HUDEP-2 (cell line): Measurements from ENCODE around the gene CDS1.
A peak's percentile ranks its signal among the peaks of the same experiment; 100 is the strongest.
"Not testable (repeated sequence)": the region's sequence is repeated elsewhere in the genome, so short reads cannot be mapped to it uniquely, and the experiment has no call there.

Experiments used
- DNase-seq, 76 experiments: peaks; one replicate each; lab custom pipeline; 2025; ENCODE audit not compliant: unreplicated experiment in 76 of 76; lab: John Stamatoyannopoulos, UW

CDS1 gene

DNA sequence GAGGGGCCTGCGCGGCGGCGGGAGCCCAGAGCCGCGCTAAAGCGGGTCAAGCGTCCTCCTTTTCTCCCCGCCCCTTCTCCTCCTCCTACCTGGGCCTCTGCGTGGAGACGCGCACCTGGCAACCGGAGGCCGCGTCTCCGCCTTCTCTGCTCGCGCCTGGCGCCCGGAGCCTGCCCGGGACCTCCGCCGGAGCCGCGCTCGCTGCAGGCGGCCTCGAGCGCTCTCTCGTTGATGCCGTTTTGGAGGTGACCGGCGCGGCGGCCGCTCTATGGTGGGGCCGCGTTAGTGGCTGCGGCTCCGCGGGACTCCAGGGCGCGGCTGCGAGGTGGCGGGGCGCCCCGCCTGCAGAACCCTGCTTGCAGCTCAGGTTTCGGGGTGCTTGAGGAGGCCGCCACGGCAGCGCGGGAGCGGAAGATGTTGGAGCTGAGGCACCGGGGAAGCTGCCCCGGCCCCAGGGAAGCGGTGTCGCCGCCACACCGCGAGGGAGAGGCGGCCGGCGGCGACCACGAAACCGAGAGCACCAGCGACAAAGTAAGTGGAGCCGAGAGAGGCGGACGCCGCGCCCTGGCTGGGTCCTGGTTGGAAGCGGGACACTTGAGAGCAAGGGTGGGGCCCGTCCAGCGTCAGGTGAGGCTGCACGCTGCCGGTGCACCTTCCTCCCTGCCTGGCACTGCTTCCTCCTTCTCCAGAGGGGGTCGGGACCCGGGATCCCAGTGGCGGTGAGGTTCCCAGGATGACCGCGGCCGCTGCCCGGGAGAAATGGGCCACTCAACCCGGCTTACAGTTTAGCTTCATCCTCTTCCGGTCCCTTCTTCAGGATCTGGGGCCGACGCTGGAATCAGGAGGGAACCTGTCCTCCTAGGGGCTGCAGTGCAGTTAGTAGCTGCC is at the start of gene CDS1:
CDS1 (plus strand) TSS at position 140 of the 888 bp plus-strand sequence; CDS start at position 415, 275 bp downstream.
- peak in 5 of 76 experiments; percentile 9 to 22 (median 22) for DNase-seq

DNA sequence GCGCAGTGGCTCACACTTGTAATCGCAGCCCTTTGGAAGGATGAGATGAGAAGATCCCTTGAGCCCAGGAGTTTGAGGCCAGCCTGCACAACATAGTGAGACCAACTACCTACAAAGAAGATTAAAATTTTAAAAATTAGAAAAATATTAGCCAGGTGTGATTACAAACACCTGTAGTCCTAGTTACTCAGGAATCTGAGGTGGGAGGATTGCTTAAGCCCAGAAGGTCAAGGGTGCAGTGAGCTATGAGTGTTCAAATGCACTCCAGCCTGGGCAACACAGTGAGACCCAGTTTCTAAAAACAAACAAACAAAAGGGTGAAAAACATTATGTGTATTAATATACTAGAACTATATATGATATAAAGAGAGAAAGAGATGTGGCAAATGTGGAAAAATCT is 47.0 kb upstream of the CDS1 start:
- no peak for DNase-seq

DNA sequence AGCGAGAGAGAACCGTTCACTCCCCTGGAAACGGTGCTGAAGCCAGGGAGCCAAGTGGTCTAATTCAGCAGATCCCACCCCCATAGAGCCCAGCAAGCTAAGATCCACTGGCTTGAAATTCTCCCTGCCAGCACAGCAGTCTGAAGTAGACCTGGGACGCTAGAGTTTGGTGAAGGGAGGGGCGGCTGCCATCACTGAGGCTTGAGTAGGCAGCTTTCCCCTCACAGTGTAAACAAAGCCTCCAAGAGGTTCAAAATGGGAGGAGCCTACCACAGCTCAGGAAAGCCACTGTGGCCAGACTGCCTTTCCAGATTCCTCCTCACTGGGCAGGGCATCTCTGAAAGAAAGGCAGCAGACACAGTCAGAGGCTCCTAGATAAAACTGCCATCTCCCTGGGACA is 37.8 kb upstream of the CDS1 start:
- DNase-seq = no peak

DNA sequence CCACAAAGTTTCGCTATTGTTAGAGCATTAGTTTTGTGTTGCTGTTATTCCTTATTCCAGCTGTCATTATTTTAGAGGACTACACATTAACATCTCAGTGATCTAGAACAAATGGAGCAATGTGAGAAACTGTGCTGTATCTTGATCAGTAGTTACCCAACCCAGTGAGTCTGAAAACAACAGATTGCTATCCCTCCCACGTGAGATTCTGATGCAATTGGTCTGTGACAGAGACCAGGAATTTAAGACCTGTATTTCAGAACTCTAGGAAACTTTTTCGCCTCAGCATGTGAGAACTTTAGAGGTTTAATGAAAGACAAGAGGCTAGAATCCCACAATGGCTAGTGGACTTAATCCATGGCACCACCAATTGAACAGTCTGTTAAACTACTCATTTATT is 35.7 kb upstream of the CDS1 start:
- DNase-seq = no peak

DNA sequence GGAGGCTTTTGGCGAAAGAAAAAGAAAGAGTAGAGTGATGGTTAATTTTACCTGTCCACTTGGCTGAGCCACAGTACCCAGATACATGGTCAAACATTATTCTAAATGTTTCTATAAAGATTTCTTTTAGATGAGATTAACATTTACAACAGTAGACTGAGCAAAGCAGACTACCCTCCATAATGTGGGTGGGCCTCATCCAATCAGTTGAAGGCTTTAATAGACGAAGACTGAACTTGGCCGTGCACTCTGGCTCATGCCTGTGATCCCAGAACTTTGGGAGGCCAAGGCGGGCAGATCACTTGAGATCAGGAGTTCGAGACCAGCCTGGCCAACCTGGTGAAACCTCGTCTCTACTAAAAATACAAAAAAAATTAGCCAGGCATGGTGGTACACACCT is 33.7 kb upstream of the CDS1 start:
- DNase-seq = not testable (repeated sequence)

DNA sequence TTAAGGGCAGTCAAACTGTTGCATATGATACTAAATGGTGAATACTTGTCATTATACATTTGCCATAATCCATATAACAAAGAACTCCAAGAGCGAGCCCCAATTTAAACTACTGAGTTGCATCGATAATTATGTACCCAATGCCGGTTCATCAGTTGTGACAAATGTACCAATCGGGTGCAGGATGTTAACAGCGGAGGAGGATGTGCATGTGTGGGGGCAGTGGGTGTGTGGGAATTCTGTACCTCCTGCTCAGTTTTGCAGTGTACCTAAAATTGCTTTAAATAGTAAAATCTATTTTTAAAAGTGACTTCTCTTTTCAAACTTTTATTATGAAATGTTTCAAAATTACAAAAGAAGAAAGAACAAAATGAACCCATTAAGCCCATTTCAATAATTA is 20.8 kb upstream of the CDS1 start:
- DNase-seq = no peak

DNA sequence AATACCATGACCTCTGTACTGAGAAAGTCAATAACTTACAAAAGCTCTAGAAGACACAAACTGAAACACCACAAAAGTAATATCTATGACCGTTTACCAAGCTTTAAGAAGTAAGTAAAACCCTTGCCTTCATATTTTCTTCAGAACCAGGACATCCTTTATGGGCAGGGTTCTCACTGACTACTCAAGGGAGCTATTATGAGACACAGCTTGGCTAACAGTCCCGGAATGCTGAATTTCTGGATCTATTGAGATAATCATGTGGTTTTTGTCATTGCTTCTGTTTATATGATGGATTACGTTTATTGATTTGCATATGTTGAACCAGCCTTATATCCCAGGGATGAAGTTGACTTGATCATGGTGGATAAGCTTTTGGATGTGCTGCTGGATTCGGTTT is 19.9 kb upstream of the CDS1 start:
- DNase-seq = no peak

DNA sequence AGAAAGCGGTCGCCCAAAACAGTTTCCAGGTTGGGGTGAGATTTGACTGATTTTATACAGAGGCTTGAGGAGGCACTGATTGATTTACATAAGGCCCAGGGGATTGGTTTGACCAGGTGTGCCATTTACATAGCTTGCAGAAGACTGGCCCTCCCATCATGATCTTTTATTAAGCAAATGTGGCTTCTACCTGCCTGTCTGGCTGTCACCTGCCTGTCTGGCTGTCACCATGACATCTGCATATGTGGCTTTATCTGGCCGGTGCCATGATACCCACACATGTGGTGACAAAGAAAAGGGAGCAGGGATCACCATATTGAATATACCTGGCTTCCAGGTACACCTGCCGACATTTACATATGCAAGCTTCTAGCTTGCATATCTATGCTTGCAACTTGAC is 17.0 kb upstream of the CDS1 start:
- DNase-seq = no peak

DNA sequence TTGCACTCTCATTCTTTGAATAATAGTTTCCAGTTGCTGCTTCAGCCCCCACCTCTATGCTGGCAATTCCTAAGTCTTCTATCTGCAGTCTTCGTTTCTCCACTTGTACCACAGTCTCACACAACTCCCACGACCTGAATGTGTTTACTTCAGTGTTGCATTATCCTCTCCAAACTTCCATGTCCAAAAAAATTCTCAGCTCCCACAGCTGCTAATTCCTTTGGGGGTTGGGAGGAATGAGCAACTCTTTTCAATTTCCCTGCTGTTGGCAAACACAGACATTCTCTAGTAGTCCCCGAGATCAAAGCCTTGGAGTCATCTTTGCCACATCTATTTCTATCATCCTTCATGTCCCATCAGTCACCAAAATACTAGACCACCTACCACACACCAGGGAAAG is 14.4 kb upstream of the CDS1 start:
- no peak for DNase-seq

DNA sequence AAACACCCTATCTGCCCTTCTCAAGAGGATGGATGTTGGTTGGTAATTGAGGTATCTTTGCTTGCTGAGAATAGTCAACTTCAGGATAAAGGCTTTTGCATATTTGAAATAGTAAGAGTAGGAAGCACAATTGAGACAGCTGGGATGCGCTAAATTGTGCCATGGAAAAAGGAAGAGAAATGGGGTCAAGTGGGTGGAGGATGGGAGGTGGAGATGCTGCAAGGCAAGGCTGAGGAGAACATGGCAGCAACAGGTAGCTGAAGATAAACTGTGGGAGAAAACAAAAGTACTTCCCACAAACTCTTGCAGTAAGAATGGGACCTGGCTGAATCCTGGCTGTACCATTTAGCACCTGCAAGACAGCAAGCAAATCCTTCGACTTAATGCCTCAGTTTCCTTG is 13.9 kb upstream of the CDS1 start:
- DNase-seq = no peak

DNA sequence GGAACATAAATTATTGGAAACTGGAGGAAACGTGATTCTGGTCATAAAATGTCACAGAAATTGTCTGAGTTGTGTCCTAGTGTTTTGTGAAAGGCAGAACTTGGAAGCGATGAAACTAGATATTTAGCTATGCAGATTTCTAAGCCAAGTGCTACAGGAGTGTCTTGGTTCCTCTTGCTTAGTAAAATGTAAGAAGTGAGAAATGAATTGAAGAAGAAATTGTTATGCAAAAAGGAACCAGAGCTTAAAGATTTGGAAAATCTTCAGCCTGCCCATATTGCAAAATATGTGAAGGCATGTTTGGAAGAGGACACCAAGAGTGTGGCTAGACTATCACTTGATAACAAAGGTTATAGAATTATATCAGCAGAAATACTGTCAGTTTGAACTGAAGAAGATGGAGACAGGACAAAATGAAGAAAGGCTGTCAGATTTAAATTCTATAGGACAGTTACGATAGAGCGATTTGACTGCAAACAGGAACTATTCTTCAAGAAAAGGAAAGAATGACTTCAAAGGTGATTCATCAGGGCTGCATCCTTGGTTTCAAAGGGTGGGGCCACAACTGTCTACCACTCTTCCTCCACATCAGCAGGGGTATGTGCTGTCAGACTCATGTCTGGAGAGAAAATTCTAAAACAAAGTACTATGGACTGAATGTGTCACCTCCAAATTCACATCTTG is 9.4 kb upstream of the CDS1 start:
- DNase-seq = no peak

DNA sequence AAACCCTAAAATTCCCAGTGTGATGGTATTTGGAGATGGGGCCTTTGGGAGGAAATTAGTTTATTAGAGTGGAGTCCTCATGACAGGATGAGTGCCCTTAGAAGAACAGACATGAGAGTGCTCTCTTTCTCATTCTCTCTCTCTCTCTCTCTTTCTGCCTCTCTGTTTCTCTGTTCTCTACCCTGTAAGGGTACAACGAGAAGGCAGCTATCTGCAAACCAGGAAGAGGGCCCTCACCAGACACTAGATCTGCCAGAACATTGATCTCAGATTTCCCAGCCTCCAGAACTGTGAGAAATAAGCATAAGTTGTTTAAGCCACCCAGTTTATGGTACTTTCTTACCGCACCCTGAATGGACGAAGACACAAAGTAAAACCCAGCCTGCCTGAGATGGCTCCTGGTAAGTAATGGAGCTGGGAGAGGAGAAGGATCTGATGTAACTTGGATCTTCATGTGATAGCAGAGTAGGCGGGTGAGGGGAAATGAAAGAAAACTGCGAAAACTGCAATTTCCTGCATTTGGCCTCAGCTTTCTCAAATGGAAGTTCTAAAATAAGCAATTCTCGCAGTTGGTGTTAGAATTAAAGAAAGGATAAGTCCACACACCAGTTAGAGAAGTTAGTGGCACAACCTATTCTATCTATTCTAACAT is 8.7 kb upstream of the CDS1 start:
- DNase-seq = no peak

DNA sequence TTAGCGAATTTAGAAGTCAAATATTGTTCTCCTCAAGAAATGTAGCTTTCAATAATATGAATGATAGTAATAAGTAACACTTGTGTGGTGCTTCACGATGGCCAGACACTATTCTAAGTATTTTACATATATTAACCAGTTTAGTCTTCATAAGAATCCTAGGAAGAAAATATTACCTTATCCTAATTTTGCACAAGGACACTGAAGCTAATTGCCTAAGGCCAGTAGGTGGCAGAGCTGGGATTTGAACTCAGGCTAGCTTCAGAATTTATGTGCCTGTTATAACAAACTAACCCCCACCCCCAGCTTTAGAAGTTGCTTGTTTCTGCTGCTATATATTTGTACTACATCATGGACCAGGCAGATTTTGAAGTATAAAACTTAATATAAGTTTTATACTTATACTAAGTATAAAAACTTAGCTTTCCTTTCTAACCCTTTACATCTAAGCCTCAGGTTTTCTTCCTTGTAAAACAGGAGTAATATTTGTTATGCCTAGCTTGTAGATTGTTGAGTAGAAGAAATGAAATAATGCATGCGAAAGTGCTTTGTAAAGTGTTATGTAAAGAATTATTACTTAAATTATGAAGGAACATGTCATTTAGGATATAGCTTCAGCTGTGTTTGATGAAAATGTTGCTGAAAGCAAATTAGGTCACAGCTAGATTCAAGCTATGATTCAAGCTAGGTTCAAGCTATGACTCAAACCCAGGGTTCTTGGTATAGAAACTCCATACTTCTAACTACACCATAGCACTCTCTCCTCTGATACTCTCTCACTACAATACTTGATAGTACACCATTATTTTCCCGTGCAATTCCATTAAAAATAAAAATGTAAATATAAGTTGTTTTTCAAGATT is 4.2 kb upstream of the CDS1 start:
- DNase-seq = peak in 10 of 76 experiments; percentile 1 to 18 (median 5)

DNA sequence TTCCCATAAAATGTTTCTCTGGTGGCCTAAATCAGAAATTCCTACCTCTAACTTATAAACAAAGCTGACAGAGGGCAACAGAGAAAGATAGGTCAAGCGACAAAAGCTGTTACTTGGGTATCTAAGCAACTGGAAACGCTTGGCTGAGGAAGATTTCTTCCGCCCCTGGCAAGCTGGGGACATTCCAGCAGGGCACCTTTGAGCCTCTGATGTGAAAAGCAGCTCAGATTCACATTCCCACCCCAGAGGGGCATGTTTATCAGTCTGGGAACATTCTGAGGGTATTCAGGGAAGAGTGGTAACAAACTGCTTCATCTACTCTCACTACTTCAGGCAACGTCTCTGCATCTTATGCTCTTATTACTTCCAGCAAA is 3.5 kb upstream of the CDS1 start:
- no peak for DNase-seq

DNA sequence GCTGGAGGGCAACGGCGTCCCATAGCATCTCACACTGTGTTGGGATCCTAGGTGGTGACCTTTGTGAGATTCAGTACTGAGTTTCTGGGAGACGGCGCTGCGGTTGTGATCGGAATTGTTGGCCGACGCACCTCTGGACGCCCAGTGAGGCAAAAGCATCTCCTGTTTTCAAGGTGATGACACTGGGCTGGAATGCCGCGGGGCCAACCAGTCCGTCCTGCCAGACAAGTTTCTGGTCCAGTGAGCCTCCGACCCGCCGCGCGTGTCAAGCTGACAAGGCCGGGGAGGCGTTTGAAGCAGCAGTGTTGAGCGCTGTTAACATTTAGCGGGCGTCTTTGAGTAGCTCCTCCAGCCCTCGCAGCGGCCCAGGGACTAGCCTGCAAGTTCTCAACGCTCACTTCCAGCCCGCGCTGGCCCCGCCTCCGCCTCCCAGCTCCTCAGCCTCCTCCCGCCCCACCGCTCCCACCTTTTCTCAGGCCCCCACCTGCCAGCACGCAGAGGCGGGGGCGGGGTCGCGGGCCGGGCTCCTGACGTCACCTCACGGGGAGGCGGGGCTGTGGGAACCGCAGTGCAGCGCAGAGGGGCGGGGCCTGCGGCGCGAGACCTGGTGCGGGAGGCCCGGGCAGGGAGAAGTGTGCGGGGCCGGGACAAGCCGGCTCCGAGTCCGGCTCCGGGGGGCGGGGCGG is 482 bp upstream of the CDS1 start:
- DNase-seq = peak in 73 of 76 experiments; percentile 3 to 85 (median 64)

DNA sequence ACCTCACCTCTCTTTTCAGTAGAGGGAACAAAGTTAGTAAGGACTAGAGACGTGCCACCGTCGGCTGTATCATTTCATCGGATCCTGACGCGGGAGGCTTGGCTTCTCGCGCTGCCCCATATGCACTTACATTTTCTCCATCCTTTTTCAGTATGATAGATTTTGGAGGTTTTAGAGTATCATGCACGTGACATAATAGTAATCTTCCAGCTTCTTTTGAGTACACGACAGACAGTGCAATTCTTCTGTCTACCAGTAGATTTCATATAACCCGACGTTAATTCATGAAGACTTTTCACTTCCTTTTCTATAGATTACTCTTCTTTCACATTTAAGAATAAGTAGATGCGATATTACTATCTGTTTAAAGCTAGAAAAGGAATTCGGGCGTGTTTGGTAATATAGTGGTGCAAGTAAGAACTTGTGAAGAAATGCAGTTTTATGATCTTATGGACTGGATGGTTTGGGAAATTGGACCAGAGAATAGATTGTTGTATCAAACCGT is 1.0 kb downstream of the CDS1 start:
- no peak for DNase-seq

DNA sequence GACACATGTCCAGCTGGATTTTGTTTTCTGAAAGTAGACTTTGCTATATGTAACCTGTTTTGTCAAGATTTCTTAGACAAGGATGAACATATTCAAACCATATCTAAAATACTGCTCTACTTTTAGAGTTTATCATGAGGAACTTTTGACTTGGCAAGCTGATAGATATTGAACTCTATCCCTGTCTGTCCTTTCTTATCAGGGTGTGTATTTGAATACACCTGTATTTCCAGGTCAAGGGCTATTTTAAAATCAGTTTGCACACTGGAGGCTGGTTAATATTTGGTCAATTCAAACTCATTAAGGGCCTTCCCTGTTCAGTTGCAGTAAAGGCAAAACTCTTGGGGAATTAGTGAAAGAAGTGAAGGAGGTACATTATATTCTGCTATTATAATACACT is 2.3 kb downstream of the CDS1 start:
- no peak for DNase-seq

DNA sequence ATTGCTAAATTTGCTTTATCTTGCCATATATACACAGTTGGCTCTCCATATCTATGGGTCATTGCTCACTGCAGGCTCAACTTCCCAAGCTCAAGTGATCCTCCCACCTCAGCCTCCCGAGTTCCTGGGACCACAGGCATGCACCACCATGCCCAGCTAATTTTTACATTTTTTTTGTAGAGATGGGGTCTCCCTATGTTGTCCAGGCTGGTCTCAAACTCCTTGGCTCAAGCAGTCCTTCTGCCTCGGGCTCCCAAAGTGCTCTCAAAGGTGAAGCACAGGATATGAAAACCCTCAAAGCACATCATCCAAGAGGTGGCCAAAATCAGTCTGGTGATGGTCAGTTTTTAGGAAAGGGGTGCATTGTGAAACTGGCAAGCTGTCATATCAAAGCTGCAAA is 11.8 kb downstream of the CDS1 start:
- DNase-seq = no peak

DNA sequence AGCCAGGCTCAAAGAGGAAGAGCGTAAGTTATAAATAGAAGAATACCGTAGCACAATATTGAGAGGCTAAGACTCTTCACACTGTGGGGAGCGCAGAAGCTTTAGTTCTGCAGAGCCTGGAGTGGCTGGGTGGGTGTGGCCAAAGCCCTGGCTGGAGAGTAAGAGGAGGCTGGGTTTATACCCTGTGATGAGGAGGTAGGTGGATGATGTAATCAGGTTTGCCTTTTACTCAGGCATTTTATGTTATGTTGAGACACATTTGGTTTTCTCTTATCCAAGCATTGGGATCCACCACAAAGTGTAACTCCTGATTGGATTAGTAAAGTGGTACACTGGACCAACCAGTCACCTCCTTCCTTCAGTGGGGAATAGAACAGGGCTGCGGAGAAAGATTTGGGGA is 13.9 kb downstream of the CDS1 start:
- DNase-seq = no peak

DNA sequence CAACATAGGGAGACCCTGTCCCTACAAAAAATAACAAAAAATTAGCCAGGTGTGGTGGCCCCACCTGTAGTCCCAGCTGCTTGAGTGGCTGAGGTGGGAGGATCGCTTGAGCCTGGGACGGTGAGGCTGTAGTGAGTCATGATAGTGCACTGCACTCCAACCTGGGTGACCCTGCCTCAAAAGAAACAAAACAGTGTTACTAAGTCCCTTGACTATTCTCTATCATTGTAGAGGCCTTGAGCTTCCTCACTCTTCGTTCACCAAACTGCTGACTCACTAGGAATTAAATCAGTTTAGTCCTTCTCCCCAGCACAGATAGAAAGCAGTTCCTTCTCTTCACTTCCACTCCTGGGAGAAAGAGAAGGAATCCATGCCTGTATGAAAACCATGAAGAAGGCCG is 14.5 kb downstream of the CDS1 start:
- DNase-seq = no peak
